Activated CD8-positive, alpha-beta memory T cell treated with anti-CD3 and anti-CD28 coated beads, Interleukin-2, amount 10 ng/mL, durations not matched to agents 7 days and 5 days (primary cell): ENCODE measurements around the gene VCP. TPM values are rescaled to one million over a fixed set of nuclear protein-coding genes. Genes with fewer than 3 reads are reported as not detected.

ENCODE experiments used
- ATAC-seq: fragments of 150-1000 bp; cut with Tn5 transposase; one replicate; pipeline ENCODE4 v1.10.0; 2021; ENCODE audit warnings: moderate library complexity
- CTCF ChIA-PET: fragments of 350-600 bp; sonication (Branson Sonifier 250); formaldehyde crosslinking; loops from one replicate; lab custom pipeline; 2021; ENCODE audit warnings: antibody characterized with exemption; lab: Charles Lee
- DNase-seq: peaks from one replicate; pipeline ENCODE4 v3.0.0-alpha.2; 2020
- H3K27ac Mint-ChIP-seq: one replicate; pipeline ENCODE4 v1.8.0; 2021; ENCODE audit warnings: mild to moderate bottlenecking, mixed read lengths
- H3K27me3 Mint-ChIP-seq: one replicate; pipeline ENCODE4 v1.8.0; 2021; ENCODE audit warnings: mixed read lengths
- H3K36me3 Mint-ChIP-seq: one replicate; pipeline ENCODE4 v1.8.0; 2021; ENCODE audit warnings: mild to moderate bottlenecking, mixed read lengths
- H3K4me1 Mint-ChIP-seq: one replicate; pipeline ENCODE4 v1.8.0; 2021; ENCODE audit warnings: mixed read lengths
- H3K4me3 Mint-ChIP-seq: one replicate; pipeline ENCODE4 v1.8.0; 2021; ENCODE audit warnings: mild to moderate bottlenecking, moderate library complexity, mixed read lengths
- H3K9me3 Mint-ChIP-seq: one replicate; pipeline ENCODE4 v1.8.0; 2022; ENCODE audit warnings: low read depth, mixed read lengths
- total RNA-seq, 2 experiments: library from RNA; stranded (reverse); gene quantifications; one replicate each; pipeline ENCODE4 v1.2.3, GENCODE V29; 2021

The VCP gene
- total RNA-seq, 2 experiments from 2014 or later, result 222 to 298 TPM

DNA sequence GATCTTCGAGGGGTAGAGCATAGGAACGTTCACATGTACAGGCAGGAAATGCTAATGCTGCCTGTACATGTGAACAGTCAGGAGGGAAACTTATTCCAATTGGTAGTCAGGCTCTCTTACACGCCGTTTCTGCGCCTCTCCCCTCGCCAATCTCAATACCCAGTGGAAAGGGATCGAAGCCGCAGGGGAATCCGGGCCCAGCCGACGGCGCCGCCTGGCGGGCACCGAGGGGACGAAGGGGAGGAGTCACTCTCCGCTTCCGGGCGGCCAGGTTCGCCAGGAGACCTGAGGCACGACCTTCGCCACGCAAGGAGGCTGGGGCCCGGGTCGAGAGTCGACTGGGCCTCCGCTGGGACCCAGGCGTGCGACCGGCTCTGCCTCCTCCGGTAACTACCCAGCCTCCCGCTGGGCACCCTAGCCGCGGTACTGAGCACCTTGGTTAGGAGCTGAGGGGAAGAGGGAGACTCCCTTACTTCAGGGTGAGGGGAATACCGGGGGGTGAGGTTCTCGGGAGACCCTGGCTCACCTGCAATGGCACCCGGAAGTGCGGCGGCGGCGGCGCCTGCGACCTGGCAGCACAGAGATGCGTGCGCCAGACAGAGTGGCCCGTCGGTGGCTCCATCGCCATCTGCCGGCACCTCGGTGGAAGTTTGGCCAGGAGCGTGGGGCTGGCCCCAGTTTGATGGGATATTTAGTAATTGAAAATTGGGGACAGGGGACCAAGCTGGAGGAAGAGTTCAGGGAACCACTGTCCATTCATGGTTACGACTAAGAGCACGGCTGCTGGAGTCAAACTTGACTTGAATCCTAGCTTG is 23.8 kb upstream of the VCP start, which contains the start of gene PIGO:
Gene PIGO (minus strand): TSS at position 557 of the 815 bp plus-strand sequence. CDS start 1,026 bp downstream, outside the sequence.
- peak within 1 kb of the TSS; percentile 84 for H3K4me3 Mint-ChIP-seq
- peak; percentile 95 for ATAC-seq
- no peaks in the 10 kb centered on the region for H3K9me3 Mint-ChIP-seq
- H3K27ac Mint-ChIP-seq, result peak within 1 kb of the TSS; percentile 90
- CTCF ChIA-PET, result interaction anchor here (1.2 to 6.1 kb wide), 14 partner anchors 9 to 197 kb away, joined by 3 to 69 read pairs (median 6); partner anchors contain the start of genes ATOSB, FANCG and VCP
- peaks cover 42% of the 10 kb centered on the region for H3K4me1 Mint-ChIP-seq
- H3K27me3 Mint-ChIP-seq, result no peaks in the 10 kb centered on the region
- peak; percentile 92 for DNase-seq
- peaks cover 21% of the 10 kb centered on the region for H3K36me3 Mint-ChIP-seq

- no peak for ATAC-seq
- no peak overlapping the region for H3K27ac Mint-ChIP-seq
- peaks cover 15% of the 10 kb centered on the region for H3K4me1 Mint-ChIP-seq
- H3K36me3 Mint-ChIP-seq, result peaks cover 19% of the 10 kb centered on the region
- DNase-seq, result no peak
- H3K27me3 Mint-ChIP-seq, result no peaks in the 10 kb centered on the region
- H3K9me3 Mint-ChIP-seq, result no peaks in the 10 kb centered on the region
- no peak overlapping the region for H3K4me3 Mint-ChIP-seq
- CTCF ChIA-PET, result interaction anchor here (1.3 to 1.7 kb wide), 2 partner anchors 11 to 20 kb away, joined by 3 to 6 read pairs; partner anchors contain the start of gene FANCG
Measured at GRCh38 chr9:35091536-35091935, 19.1 kb upstream of the VCP start.

DNA sequence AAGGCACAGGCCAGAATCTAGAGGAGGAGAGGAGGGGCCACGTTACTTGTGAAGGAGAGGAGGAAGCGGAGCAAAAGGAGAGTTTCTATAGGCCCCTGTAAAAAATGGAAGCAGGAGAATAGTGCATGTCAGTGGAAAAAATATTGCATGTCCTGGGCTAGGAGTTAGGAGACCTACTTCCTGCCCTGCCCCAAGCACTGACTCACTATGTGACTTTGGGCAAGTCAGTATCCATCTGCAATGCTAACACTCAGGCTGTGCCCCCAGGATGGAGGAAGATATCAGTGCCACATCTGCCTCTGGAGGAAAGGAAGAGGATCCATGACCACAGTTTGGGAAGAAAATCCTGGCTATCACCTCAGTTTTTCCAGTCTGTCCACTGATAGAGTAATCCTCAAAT is 17.0 kb upstream of the VCP start:
- Mint-ChIP-seq H3K9me3 (no peaks in the 10 kb centered on the region), H3K27ac (no peak overlapping the region), H3K4me1 (peaks cover 3% of the 10 kb centered on the region), H3K36me3 (peaks cover 19% of the 10 kb centered on the region), H3K27me3 (no peaks in the 10 kb centered on the region), H3K4me3 (no peak overlapping the region)
- DNase-seq (no peak), ATAC-seq (no peak)
- CTCF ChIA-PET, result no interaction called here

- no peak overlapping the region for H3K27ac Mint-ChIP-seq
- CTCF ChIA-PET, result interaction anchor here (0.8 to 1.5 kb wide), 2 partner anchors 11 kb away, joined by 3 to 4 read pairs; partner anchors contain the start of gene PIGO
- H3K4me3 Mint-ChIP-seq, result no peak overlapping the region
- H3K27me3 Mint-ChIP-seq, result no peaks in the 10 kb centered on the region
- no peak for DNase-seq
- H3K36me3 Mint-ChIP-seq, result peaks cover 13% of the 10 kb centered on the region
- H3K4me1 Mint-ChIP-seq, result peaks cover 7% of the 10 kb centered on the region
- no peaks in the 10 kb centered on the region for H3K9me3 Mint-ChIP-seq
- no peak for ATAC-seq
Measured at GRCh38 chr9:35085078-35085477, 12.7 kb upstream of the VCP start.

DNA sequence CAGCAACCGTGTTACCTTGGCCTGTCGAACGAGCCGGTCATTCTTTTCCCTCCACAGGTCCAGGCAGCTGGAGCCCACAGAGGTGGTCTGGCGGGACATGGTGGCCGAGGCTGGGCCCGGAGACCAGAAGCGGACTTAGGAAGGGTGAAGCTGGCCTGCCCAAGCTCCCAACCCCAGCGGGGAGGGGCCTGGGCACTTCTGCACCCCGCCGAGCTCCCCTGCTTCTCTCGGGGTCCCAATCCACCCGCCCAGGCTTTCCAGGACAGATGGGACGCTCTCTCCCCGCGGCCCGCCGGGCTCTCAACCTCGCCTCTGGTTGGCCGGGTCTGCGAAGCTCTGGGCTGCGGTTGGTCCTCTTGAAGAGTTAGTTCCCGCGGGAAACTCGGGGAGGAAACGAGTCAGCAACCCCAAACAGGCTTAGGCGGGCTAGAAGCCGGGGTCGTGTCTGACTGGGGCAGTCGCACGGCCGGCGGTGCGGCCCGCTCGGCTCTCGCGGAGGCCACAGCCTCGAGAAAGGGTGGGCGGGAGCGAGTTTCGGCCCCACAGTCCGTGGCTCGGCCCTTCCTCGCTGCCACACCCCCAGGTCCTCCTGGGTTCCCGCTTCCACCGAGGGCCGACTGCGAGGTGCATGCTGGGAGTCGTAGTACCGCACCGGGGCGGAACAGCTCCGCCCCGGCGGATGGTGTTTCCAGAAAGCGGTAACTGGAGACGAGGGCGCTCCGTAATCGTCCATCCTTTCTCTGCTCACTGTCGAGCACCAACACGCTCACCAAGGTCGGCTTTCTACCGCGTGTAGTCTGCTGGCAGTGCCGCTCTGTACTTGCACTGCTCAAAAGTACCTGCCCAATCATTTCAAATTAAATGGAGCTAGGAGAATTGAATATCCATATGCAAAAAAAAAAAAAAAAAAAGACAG is 7.3 kb upstream of the VCP start, which contains the start of gene FANCG:
Gene FANCG (minus strand): TSS at position 517 of the 916 bp plus-strand sequence. CDS start 418 bp downstream, at position 99.
- H3K27me3 Mint-ChIP-seq, result no peaks in the 10 kb centered on the region
- H3K4me1 Mint-ChIP-seq, result peaks cover 37% of the 10 kb centered on the region
- peaks cover 15% of the 10 kb centered on the region for H3K36me3 Mint-ChIP-seq
- DNase-seq, result peak; percentile 93
- peak within 1 kb of the TSS; percentile 97 for H3K27ac Mint-ChIP-seq
- peak; percentile 94 for ATAC-seq
- H3K9me3 Mint-ChIP-seq, result no peaks in the 10 kb centered on the region
- peak within 1 kb of the TSS; percentile 92 for H3K4me3 Mint-ChIP-seq
- CTCF ChIA-PET, result interaction anchor here (0.7 to 5.9 kb wide), 19 partner anchors 8 to 929 kb away, joined by 3 to 69 read pairs (median 4); partner anchors contain the start of genes DNAJB5, PIGO, SIGMAR1 and STOML2

- no peak for DNase-seq
- CTCF ChIA-PET, result interaction anchor here (1.0 to 5.9 kb wide), 11 partner anchors 13 to 568 kb away, joined by 3 to 69 read pairs (median 5); partner anchors contain the start of genes DNAJB5, PIGO, SIGMAR1 and STOML2
- peak overlapping the region; percentile 97 for H3K27ac Mint-ChIP-seq
- no peaks in the 10 kb centered on the region for H3K27me3 Mint-ChIP-seq
- H3K4me3 Mint-ChIP-seq, result peak overlapping the region; percentile 92
- peaks cover 42% of the 10 kb centered on the region for H3K4me1 Mint-ChIP-seq
- peaks cover 21% of the 10 kb centered on the region for H3K36me3 Mint-ChIP-seq
- no peaks in the 10 kb centered on the region for H3K9me3 Mint-ChIP-seq
- no peak for ATAC-seq
Measured at GRCh38 chr9:35079041-35079425, 6.6 kb upstream of the VCP start.

DNA sequence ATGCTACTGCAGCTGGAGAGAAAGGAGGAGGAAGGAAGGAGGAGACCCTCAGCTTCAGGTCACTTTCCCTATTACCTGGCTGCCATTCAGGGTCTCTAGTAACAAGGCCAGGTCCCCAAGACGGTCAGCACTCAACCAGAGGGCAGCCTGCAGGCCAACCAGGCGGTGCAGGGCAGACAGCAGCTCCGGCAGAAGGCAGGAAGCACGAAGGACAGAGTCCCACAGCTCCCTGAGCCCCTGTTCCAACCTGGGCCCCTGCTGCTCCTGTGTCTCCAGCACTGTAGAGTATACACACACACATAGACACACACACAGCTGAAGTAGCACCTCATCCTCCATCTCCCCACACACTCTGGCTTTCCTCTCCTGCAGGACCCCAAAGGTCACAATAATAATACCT is 5.6 kb upstream of the VCP start:
- DNase-seq (no peak), ATAC-seq (no peak)
- Mint-ChIP-seq H3K36me3 (peaks cover 27% of the 10 kb centered on the region), H3K4me3 (peak overlapping the region; percentile 92), H3K27me3 (no peaks in the 10 kb centered on the region), H3K27ac (peak overlapping the region; percentile 97), H3K9me3 (no peaks in the 10 kb centered on the region), H3K4me1 (peaks cover 52% of the 10 kb centered on the region)
- CTCF ChIA-PET, result interaction anchor here (5.3 to 5.9 kb wide), 2 partner anchors 19 to 25 kb away, joined by 30 to 69 read pairs; partner anchors contain the start of genes PIGO and STOML2

DNA sequence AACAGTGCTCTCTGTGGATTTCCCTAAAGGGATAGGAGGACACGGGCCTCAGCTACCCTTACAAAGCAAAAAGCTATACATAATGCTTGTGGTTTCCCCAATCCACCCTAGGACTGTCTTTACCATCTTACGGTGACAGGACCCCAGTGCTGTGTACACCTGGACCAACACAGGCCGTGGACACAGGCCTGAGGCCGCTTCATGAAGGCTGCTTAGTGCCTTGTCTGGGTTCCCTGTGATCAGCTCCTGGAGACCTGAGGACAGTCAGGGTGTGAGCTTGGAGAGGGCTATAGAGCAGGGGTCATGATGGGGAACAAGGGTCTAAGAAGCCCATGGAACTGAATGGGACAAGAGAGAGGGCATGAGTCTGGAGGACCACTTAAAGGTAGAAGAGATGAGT is 4.4 kb upstream of the VCP start:
- CTCF ChIA-PET, result interaction anchor here (0.9 to 5.9 kb wide), 3 partner anchors 20 to 39 kb away, joined by 3 to 69 read pairs (median 30); partner anchors contain the start of genes ATOSB, PIGO and STOML2
- Mint-ChIP-seq H3K9me3 (no peaks in the 10 kb centered on the region), H3K36me3 (peaks cover 29% of the 10 kb centered on the region), H3K4me1 (peaks cover 57% of the 10 kb centered on the region), H3K4me3 (no peak overlapping the region), H3K27me3 (no peaks in the 10 kb centered on the region), H3K27ac (no peak overlapping the region)
- ATAC-seq (no peak), DNase-seq (no peak)

GRCh38 chr9:35075358-35075757 is 2.9 kb upstream of the VCP start:
- no peaks in the 10 kb centered on the region for H3K9me3 Mint-ChIP-seq
- DNase-seq (no peak), ATAC-seq (no peak)
- H3K27me3 Mint-ChIP-seq, result no peaks in the 10 kb centered on the region
- no peak overlapping the region for H3K4me3 Mint-ChIP-seq
- CTCF ChIA-PET, result interaction anchor here (5.9 kb wide), 1 partner anchor 27 kb away, joined by 30 read pairs; the partner anchor contains the start of gene STOML2
- peaks cover 35% of the 10 kb centered on the region for H3K36me3 Mint-ChIP-seq
- H3K27ac Mint-ChIP-seq, result no peak overlapping the region
- H3K4me1 Mint-ChIP-seq, result peaks cover 63% of the 10 kb centered on the region

DNA sequence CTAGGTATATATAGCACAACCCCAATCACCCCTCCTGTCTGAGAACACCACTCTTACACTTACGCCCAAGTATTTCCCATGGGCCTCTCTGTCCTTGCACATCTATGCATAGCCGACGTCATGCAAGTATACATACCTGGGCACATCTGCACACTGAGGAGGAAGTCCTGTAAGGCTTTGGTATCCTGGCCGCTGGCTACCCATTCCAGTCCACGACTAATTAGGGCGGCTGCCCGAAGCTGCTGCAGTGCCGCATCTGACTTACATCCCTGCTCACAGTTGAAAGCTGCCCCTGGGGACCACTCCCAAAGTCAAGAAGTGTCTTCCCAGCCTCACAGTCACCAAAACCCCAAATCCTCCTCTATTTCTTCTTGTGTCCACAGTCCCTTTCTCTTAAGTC is 2.4 kb upstream of the VCP start:
- CTCF ChIA-PET, result no interaction called here
- ATAC-seq (no peak), DNase-seq (no peak)
- Mint-ChIP-seq H3K27ac (peak overlapping the region; percentile 8), H3K36me3 (peaks cover 39% of the 10 kb centered on the region), H3K27me3 (no peaks in the 10 kb centered on the region), H3K9me3 (no peaks in the 10 kb centered on the region), H3K4me1 (peaks cover 64% of the 10 kb centered on the region), H3K4me3 (no peak overlapping the region)

DNA sequence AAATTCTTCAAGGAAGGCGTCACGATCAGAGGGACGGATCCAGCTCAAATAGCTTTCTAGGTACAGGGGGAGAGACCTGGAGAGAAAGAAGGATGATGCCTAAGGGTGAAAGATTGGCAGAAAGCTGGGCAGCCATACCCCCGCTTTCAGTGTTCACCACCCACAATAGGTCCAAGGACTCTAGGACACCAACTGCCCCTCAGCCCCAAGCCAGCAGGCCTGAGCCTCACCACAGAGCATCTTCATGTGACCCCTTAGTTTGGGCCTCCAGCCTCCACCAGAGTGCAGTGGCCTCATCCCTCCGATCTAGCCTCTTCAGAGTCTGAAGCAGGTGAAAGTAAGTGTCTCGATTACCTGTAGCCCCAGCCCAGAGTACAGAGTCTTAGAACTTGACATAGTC is 1.7 kb upstream of the VCP start:
- CTCF ChIA-PET, result interaction anchor here (4.8 kb wide), 1 partner anchor 21 kb away, joined by 35 read pairs; the partner anchor contains the start of gene PIGO
- H3K4me3 Mint-ChIP-seq, result no peak overlapping the region
- peaks cover 68% of the 10 kb centered on the region for H3K4me1 Mint-ChIP-seq

GRCh38 chr9:35073279-35073612 is 821 bp upstream of the VCP start:
- Mint-ChIP-seq H3K27me3 (no peaks in the 10 kb centered on the region), H3K4me3 (peak overlapping the region; percentile 79), H3K36me3 (peaks cover 43% of the 10 kb centered on the region), H3K27ac (peak overlapping the region; percentile 96), H3K4me1 (peaks cover 68% of the 10 kb centered on the region), H3K9me3 (no peaks in the 10 kb centered on the region)
- CTCF ChIA-PET, result interaction anchor here (1.8 to 4.8 kb wide), 2 partner anchors 11 to 22 kb away, joined by 5 to 35 read pairs; partner anchors contain the start of gene PIGO
- ATAC-seq (no peak), DNase-seq (no peak)

More for the DNA sequence above, 1.7 kb upstream of the VCP start:
- H3K36me3 Mint-ChIP-seq, result peaks cover 40% of the 10 kb centered on the region
- no peaks in the 10 kb centered on the region for H3K27me3 Mint-ChIP-seq
- no peaks in the 10 kb centered on the region for H3K9me3 Mint-ChIP-seq
- DNase-seq (no peak), ATAC-seq (no peak)
- H3K27ac Mint-ChIP-seq, result peak overlapping the region; percentile 96
